GM12864 (cell line): ENCODE results near the gene ZBTB4.

Source experiments
- DNase-seq: peaks from one replicate; pipeline ENCODE4 v3.0.0-alpha.2; 2011; ENCODE audit warnings: low read depth
- H3K4me3 ChIP-seq: 2 replicates; pipeline ENCODE4 v1.5.1; 2011; ENCODE audit warnings: mild to moderate bottlenecking, low read depth, low read length, control low read depth
- CTCF ChIP-seq: IDR thresholded peaks from 2 replicates; pipeline ENCODE4 v1.5.1; 2011; ENCODE audit warnings: low read depth, mild to moderate bottlenecking, moderate library complexity, low read length, control low read depth, inconsistent platforms; ENCODE audit errors: missing control alignments

ZBTB4 gene

GRCh38 chr17:7426203-7426863, 53.1 kb downstream of the ZBTB4 start:
- DNase-seq, result no peak
- no peak for TF ChIP-seq CTCF
- no peak overlapping the region for H3K4me3 ChIP-seq

- H3K4me3 ChIP-seq, result no peak overlapping the region
- DNase-seq, result no peak
- no peak for TF ChIP-seq CTCF
Measured at GRCh38 chr17:7425756-7426155, 53.7 kb downstream of the ZBTB4 start.

- DNase-seq, result no peak
- TF ChIP-seq CTCF, result no peak
- H3K4me3 ChIP-seq, result no peak within 1 kb of the TSS
Measured at GRCh38 chr17:7425316-7425715, 54.1 kb downstream of the ZBTB4 start, which contains the start of gene SPEM2. Gene SPEM2, plus strand, starts transcription at chr17:7425616. Its CDS starts 73 bp downstream, at chr17:7425689.

- no peak for TF ChIP-seq CTCF
- H3K4me3 ChIP-seq, result no peak overlapping the region
- DNase-seq, result no peak
Measured at GRCh38 chr17:7423679-7424078, 55.8 kb downstream of the ZBTB4 start.

- DNase-seq, result no peak
- no peak for TF ChIP-seq CTCF
- H3K4me3 ChIP-seq, result no peak overlapping the region
Measured at GRCh38 chr17:7421186-7421585, 58.2 kb downstream of the ZBTB4 start.

GRCh38 chr17:7419819-7420610, 59.4 kb downstream of the ZBTB4 start, which contains the start of gene SPEM1:
Gene SPEM1, plus strand, starts transcription at chr17:7420324. Its CDS starts 61 bp downstream, at chr17:7420385.
- DNase-seq, result no peak
- no peak within 1 kb of the TSS for H3K4me3 ChIP-seq
- TF ChIP-seq CTCF, result no peak
